GM10847 (cell line): ENCODE measurements around the gene L3MBTL4.

ENCODE experiments used
- POLR2A ChIP-seq: IDR thresholded peaks from 2 replicates; pipeline ENCODE4 v1.6.1; 2011; ENCODE audit not compliant: insufficient read length; ENCODE audit errors: extremely low read depth

Gene L3MBTL4

GRCh38 chr18:6200204-6200774, 214.4 kb downstream of the L3MBTL4 start:
- TF ChIP-seq POLR2A = no peak

GRCh38 chr18:6199777-6200176, 214.9 kb downstream of the L3MBTL4 start:
- no peak for TF ChIP-seq POLR2A

DNA sequence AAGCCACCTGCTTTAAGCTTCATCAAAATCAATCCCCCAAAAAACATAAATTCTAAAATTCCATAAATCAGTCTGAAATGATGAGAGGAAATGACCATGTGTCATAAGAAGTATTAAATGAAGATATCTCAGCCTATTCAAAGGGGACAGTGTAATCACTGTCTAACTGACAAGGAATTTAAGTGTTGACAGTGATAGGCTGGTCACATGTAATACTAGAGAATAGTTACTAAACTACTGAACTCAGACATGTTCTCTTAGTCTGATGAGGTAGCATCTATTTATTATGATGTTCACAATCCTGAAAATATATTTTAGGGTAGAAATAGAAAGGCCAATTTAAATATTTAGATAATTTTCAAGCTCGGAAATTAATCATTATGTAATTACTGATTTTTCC, 216.1 kb downstream of the L3MBTL4 start:
- no peak for TF ChIP-seq POLR2A

- no peak for TF ChIP-seq POLR2A
Measured at GRCh38 chr18:6194640-6195039, 220.1 kb downstream of the L3MBTL4 start.

GRCh38 chr18:6174983-6175745, 239.5 kb downstream of the L3MBTL4 start:
- TF ChIP-seq POLR2A = no peak

GRCh38 chr18:6170604-6171003, 244.1 kb downstream of the L3MBTL4 start:
- TF ChIP-seq POLR2A = no peak

GRCh38 chr18:6161549-6161948, 253.2 kb downstream of the L3MBTL4 start:
- no peak for TF ChIP-seq POLR2A

DNA sequence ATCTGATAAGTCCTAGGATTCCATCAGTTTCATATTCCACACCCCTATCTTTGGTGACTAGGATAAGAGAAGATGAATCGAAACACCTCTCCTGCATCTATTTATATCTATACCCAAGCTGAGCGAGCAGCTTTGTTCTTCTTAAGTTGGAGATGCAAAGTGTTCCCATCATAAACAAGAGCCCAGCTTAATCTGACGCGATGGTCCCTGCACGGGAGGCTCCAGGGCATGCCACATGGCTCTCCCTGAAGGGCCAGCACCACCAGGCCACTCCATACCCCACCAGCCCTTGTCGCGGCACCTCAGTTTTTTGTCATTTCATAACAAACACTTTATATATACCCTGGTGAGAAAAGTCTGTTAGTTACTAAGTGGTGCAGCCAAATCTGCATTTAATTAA, 255.3 kb downstream of the L3MBTL4 start:
- no peak for TF ChIP-seq POLR2A

- TF ChIP-seq POLR2A = no peak
Measured at GRCh38 chr18:6158958-6159357, 255.8 kb downstream of the L3MBTL4 start.

DNA sequence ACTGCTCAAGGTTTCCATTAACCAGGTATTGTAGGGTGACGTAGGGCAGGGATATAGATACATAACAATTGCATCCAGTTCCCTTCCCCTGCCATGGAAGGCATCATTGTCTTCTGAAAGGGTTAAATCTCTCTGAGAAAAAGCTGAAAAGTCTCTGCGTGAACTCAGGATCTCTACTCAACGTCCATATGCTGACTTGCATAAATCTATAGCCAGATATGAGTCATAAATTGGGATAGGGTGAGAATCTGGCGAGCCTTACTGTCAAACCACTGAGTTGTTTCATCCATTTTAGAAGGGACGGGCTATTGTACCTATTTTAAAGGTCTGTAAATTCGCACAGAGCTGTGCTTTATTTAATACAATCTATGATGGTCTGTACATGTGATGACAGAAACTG, 258.3 kb downstream of the L3MBTL4 start:
- TF ChIP-seq POLR2A = no peak

GRCh38 chr18:6155707-6156106, 259.0 kb downstream of the L3MBTL4 start:
- no peak for TF ChIP-seq POLR2A

- no peak for TF ChIP-seq POLR2A
Measured at GRCh38 chr18:6150430-6150829, 264.3 kb downstream of the L3MBTL4 start.

- TF ChIP-seq POLR2A = no peak
Measured at GRCh38 chr18:6146307-6146661, 268.4 kb downstream of the L3MBTL4 start.

GRCh38 chr18:6145645-6146306, 268.9 kb downstream of the L3MBTL4 start:
- no peak for TF ChIP-seq POLR2A

- TF ChIP-seq POLR2A = no peak
Measured at GRCh38 chr18:6139007-6139406, 275.7 kb downstream of the L3MBTL4 start.

DNA sequence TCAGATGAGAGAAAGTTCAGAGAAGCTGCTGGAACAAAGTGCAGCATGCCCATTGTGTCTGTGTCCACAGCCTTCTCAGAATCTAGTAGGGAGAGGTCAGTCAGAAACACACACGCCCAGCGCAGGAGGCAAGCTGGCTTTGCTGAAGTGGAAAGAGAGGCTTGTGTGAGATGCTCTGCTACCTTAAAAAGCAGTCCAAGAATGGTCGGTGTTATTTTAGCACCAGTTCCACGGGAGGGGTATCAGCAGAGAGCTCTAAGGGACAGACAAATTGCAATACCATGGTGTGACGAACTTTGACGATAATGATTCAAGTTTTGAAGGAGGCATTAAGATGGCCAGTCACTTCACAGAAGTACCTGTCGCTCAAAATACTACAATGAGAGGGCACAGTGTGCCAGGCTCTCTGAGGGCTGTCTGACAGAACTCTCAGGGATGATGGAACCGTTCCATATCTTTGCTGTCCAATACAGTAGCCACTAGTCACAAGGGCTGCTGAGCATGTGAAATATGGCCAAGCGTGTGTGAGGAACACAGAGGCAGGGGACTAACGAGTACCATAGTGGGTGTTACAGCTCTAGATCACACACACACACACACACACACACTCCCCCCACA, 281.9 kb downstream of the L3MBTL4 start:
- no peak for TF ChIP-seq POLR2A

- no peak for TF ChIP-seq POLR2A
Measured at GRCh38 chr18:6120820-6121279, 293.9 kb downstream of the L3MBTL4 start.

DNA sequence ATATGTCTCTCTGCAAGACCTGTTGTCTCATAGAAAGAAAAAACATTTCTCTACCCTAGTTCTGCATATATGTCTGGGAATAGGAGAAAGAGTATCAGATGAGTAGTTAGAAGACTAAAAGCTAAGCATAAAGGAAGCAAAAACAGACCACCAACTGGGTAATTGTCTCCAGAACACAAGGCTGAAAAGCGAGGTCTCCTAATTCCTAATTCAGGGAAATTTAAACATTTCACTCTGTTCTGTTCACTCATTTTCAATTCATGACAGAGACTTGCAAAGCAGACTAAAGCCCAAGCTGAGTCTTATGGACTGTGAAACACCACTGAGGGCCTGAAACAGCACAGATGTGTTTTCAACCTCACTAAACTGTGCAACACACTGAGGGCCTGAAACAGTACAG, 294.9 kb downstream of the L3MBTL4 start:
- TF ChIP-seq POLR2A = no peak
